Measurements from ENCODE around the gene TCP1. TPM values are rescaled to one million over a fixed set of nuclear protein-coding genes. Genes with fewer than 3 reads are reported as not detected.

The TCP1 gene
- total RNA-seq: 100 to 1,000 TPM in 3 of 4 donors, 10 to 100 TPM in 1; 68.8 to 233 (median 135) TPM

DNA sequence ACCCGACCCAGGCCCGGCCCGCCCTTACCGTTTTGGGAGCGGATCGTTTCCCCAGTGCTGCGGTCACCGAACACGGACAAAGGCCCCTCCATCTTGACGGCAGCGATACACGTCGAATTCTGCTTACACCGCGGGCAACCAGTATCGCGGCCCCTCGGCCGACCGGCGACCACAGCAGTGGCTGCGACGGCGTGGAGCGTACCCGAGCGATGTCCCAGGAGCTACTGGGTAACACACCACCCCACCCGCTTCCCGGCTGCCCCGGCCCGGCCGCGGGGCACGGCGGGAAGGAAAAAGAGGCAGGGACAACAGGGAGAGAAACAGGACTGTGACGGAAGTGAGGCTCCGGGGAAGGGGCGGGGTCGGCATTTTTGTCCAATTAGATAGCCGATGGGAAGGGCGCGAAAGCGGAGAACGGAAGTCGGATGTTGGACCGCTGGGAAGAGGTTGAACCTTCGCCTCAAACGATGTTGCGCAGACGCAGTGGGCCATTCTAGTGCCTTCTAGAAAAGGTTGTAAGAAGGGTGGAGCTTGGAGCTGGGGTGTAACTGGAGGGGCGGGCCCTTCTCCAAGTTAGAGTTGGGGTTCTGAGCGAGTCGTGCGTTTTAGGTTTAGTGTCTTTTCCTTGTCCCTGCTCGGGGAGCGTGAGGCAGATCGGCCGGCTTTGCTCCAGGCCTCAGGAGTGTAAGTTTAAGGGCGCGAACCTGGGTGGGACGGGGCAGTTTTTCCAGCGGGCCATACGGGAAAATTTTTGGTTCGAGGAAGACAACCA, at the start of gene TCP1:
Gene TCP1 (minus strand): TSS at position 226 of the 772 bp plus-strand sequence. CDS start 134 bp downstream, at position 92.
- TF ChIP-seq, protein P1, sequence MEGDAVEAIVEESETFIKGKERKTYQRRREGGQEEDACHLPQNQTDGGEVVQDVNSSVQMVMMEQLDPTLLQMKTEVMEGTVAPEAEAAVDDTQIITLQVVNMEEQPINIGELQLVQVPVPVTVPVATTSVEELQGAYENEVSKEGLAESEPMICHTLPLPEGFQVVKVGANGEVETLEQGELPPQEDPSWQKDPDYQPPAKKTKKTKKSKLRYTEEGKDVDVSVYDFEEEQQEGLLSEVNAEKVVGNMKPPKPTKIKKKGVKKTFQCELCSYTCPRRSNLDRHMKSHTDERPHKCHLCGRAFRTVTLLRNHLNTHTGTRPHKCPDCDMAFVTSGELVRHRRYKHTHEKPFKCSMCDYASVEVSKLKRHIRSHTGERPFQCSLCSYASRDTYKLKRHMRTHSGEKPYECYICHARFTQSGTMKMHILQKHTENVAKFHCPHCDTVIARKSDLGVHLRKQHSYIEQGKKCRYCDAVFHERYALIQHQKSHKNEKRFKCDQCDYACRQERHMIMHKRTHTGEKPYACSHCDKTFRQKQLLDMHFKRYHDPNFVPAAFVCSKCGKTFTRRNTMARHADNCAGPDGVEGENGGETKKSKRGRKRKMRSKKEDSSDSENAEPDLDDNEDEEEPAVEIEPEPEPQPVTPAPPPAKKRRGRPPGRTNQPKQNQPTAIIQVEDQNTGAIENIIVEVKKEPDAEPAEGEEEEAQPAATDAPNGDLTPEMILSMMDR (IDR thresholded peaks at IDR 0.05): peak in 1 of 6 experiments; percentile 6
- peak; percentile 92 to 96 for TF ChIP-seq POLR2A (IDR thresholded peaks at IDR 0.05)
- peak; percentile 98 to 100 (median 99) for DNase-seq
- peak within 1 kb of the TSS; percentile 93 to 100 (median 96) for H3K27ac ChIP-seq
- H3K36me3 ChIP-seq: peaks cover 0 to 41% (median 0%) of the 10 kb centered on the region in 3 donors
- no peaks in the 10 kb centered on the region for H3K9me3 ChIP-seq
- H3K27me3 ChIP-seq: no peaks in the 10 kb centered on the region
- H3K4me1 ChIP-seq: peaks cover 0 to 40% (median 13%) of the 10 kb centered on the region in 4 donors
- peak within 1 kb of the TSS; percentile 82 to 100 (median 96) for H3K4me3 ChIP-seq

DNA sequence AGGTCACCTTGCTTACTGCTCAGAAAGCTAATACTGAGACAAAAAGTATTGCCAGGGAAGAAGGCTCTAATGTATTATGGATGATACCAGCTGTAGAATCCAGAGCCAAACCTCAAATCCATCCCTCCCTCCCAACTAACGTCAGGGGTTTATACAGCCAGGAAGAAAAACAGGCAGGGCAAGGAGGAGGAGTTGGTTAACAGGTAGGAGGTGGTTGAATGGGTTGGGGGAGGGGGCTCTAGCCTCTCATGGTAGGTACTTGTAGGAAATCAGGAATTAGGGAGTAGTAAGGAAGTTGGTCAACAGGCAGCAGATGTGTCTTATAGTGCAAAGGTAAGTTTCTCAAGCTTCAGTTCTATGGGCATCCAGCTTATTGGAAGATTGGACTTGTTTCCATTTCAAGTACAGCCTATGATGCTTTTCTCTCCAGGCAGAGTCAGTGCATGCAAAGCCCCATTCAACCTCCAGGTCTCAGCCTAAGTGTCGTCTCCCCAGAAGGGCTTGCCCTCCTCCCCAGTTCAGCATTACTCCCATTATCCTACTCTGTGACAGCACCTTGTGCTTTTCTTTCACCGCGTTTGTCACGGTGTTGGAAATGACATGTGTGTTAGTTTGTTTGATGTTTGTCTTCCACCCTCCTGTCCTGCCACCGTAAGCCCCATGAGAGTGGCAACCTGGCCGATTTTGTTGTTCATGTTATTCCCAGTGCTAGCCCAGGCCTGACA, 48.8 kb upstream of the TCP1 start:
- Histone ChIP-seq H3K27ac (no peak overlapping the region), H3K4me1 (no peaks in the 10 kb centered on the region), H3K4me3 (no peak overlapping the region), H3K36me3 (no peaks in the 10 kb centered on the region), H3K9me3 (no peaks in the 10 kb centered on the region), H3K27me3 (no peaks in the 10 kb centered on the region)
- TF ChIP-seq, protein P1 (IDR thresholded peaks at IDR 0.05): no peak
- TF ChIP-seq POLR2A (IDR thresholded peaks at IDR 0.05): no peak
- no peak for DNase-seq

DNA sequence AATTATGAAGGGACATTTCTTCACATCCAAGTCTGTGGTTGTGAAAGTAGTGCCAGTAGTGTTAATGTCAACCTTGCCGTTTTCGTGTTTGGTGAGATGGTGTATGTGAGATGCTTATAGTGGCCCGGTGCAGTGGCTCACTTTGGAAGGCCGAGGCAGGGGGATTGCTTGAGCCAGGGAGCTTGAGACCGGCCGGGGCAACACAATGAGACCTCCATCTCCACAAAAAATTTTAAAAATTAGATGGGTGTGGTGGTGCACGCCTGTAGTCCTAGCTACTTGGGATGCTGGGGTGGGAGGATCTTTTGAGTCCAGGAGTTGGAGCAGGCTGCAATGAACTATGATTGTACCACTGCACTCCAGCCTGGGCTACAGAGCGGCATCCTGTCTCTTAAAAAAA, 48.1 kb upstream of the TCP1 start:
- Histone ChIP-seq H3K4me3 (no peak overlapping the region), H3K9me3 (no peaks in the 10 kb centered on the region), H3K36me3 (no peaks in the 10 kb centered on the region), H3K4me1 (no peaks in the 10 kb centered on the region), H3K27me3 (no peaks in the 10 kb centered on the region), H3K27ac (no peak overlapping the region)
- no peak for DNase-seq
- TF ChIP-seq, protein P1 (IDR thresholded peaks at IDR 0.05): no peak
- no peak for TF ChIP-seq POLR2A (IDR thresholded peaks at IDR 0.05)

DNA sequence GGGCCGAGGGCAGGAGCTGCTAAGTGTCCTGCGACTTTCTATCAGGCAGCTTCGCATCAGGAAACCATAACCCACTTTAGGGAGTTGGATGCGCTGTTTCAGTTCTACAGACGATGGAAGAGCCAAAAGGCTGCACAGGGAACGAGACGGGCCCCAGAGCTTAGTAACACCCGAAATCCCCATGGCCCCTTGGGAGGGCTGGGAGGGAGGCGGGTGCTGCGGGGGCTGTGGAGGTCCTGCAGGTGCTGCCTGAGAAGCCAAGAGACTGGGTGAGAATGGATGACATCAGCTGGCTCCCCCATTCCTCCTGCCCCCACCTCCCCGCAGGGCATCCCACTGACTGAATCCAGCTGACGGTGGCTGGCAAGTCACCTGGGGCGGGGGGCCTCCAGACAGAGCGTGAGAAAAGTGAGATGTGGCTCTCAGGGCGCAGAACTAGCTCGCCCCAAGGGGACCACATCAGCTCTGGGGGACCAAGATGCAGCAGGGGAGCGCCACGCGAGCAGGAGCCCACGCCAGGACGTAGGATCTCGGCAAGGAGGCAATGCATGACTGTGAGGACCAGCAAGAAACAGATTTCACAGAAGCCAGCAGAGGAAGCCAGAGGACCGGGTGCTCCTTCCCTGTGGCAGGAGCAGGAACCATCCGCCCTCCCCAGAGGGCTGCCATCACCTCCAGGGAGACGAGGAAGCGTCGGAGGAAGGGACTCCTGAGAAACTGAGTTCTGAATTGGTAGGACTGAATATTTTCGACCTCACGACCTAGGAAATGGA, 47.5 kb upstream of the TCP1 start:
- DNase-seq: no peak
- TF ChIP-seq, protein P1 (IDR thresholded peaks at IDR 0.05): no peak
- TF ChIP-seq POLR2A (IDR thresholded peaks at IDR 0.05): no peak
- H3K27ac ChIP-seq: no peak overlapping the region
- H3K4me3 ChIP-seq: no peak overlapping the region
- no peaks in the 10 kb centered on the region for H3K9me3 ChIP-seq
- H3K4me1 ChIP-seq: no peaks in the 10 kb centered on the region
- H3K27me3 ChIP-seq: no peaks in the 10 kb centered on the region
- no peaks in the 10 kb centered on the region for H3K36me3 ChIP-seq

DNA sequence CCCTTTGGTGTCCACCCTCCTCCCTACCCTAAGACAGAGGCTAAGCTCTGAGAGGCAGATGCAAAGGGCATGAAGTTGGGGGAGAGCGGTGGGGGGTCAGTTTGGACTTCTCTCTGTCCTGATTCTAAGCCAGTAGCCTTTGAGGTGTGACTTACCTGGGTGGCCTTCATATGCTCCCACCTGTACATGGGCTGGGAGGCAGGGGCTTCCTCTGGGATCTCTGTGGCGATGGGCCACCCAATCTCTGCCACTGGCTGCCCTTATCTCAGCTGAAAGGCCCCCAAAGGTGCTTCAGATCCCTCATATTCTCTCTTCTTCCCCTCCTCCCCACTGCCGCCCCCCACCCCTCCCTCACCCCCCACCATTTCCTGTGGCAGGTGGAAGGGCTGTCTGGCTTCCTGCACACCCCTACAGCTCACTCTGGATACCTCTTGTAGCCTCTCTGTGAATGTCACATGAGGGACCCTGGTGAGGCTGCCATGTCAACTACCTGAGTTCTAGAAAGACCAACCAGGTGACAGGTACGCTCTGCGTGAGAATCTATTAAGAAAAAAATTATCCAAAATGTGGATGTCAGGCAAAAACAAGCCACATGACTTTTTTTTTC, 44.7 kb upstream of the TCP1 start:
- TF ChIP-seq, protein P1 (IDR thresholded peaks at IDR 0.05): no peak
- no peak for TF ChIP-seq POLR2A (IDR thresholded peaks at IDR 0.05)
- H3K27me3 ChIP-seq: no peaks in the 10 kb centered on the region
- H3K4me3 ChIP-seq: no peak overlapping the region

More for the DNA sequence above, 44.7 kb upstream of the TCP1 start:
- DNase-seq: peak in 1 of 3 donors; percentile 23
- Histone ChIP-seq H3K9me3 (no peaks in the 10 kb centered on the region), H3K27ac (no peak overlapping the region), H3K36me3 (no peaks in the 10 kb centered on the region), H3K4me1 (no peaks in the 10 kb centered on the region)
